ENCODE data around the gene TMUB1. TPM values are rescaled to one million over a fixed set of nuclear protein-coding genes. Genes with fewer than 3 reads are reported as not detected.

Gene TMUB1
- polyA plus RNA-seq, 1 donor from 2014 or later, result 72.6 TPM

DNA sequence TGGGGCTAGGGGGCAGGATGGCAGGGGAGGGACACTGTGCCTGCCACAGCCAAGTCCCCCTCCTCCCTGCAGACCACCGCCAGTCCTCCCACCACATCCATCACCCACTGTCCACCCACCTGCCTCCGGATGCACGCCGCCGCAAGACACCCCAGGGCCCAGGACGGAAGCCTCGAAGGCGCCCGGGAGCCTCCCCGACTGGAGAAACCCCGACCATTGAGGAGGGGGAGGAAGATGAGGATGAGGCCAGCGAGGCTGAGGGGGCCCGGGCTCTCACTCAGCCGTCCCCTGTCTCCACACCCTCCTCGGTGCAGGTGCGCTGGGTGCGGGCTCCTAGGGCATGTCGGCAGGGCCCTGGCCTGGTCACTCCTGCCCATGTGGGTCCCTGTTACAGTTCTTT is 18.8 kb downstream of the TMUB1 start:
- H3K9me3 Mint-ChIP-seq, result no peaks in the 10 kb centered on the region
- H3K4me1 Mint-ChIP-seq, result peaks cover 0 to 6% (median 0%) of the 10 kb centered on the region in 3 donors
- no peaks in the 10 kb centered on the region for H3K27me3 Mint-ChIP-seq
- H3K27ac Mint-ChIP-seq, result no peak overlapping the region
- no peak overlapping the region for H3K4me3 Mint-ChIP-seq
- no peaks in the 10 kb centered on the region for H3K36me3 Mint-ChIP-seq

DNA sequence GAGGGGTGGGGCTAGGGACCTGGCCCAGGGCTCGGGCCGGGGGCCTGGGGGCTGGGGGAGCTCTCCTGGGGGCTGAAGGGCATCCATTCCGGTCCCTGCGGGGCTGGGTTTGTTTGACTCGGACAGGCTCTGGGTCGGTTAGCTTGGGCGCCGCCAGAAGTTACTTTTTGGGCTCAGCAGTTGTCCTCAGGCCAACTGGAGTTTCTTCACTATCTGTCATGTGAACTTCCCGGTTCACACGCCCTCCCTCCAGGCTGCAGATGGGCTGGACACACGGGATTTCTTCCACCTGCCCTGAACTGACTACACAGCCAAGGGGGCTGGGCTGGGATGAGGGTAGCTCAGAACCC is 20.1 kb downstream of the TMUB1 start:
- peak overlapping the region in 1 of 3 donors; percentile 86 for H3K27ac Mint-ChIP-seq
- H3K4me3 Mint-ChIP-seq, result no peak overlapping the region

DNA sequence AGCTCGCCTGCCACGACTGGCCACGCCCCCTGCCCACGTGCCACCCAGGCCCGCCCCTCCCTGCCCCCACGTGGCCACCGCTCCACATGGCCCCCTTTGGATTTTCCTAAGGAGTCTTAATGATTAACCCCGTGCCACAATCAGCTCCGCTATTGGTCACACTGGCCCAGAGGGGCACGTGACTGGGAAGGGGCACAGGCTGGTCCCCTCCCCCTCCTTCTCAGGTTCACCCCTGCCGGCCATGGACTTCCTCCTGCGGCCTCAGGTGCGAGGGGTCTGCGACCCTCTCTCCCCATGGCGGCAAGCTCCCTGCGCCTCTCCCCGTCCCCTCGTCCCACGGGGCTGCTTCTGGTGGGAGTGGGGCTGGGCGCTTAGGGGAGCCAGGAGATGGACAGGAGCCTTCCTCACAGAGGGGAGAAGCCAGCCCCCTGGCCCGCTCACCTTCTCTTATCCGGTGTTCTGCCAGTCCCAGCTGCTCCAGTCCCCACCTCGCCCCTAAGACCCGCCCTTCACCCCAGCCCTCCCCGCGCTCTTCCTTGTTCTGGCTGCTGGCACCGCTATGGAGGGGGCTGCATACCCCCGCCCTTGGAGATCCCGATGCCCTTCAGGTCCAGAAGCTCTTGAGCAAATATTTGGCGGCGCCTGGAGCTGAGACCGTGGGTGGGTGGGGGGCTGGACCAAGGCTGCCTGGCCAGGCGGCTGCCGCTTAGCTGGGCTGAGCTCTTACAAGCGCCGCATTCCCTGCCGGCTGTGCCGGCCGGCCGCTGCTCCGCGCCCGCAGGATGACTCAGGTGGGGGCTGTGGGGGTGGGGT is 20.7 kb downstream of the TMUB1 start:
- Mint-ChIP-seq H3K36me3 (no peaks in the 10 kb centered on the region), H3K4me1 (peaks cover 4 to 9% (median 5%) of the 10 kb centered on the region in 3 donors), H3K9me3 (no peaks in the 10 kb centered on the region), H3K27me3 (no peaks in the 10 kb centered on the region), H3K4me3 (no peak overlapping the region), H3K27ac (no peak overlapping the region)

More for the DNA sequence above, 20.1 kb downstream of the TMUB1 start:
- H3K27me3 Mint-ChIP-seq, result no peaks in the 10 kb centered on the region
- H3K9me3 Mint-ChIP-seq, result no peaks in the 10 kb centered on the region
- peaks cover 4 to 5% (median 4%) of the 10 kb centered on the region in 3 donors for H3K4me1 Mint-ChIP-seq
- no peaks in the 10 kb centered on the region for H3K36me3 Mint-ChIP-seq

DNA sequence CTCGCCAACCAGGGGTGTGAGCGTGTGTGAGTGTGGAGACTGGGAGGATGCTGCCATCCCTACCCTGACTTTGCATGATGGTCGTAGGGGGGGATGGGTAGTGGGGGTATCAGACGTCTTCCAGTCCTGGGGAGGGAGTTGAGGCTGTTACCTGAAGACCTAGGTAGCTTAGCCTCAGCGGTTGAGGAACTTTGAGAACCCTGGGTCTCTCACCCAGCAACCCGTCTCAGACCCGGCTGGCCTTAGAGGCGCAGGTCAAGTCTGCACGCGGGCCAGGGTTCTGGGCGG is 21.2 kb downstream of the TMUB1 start:
- H3K36me3 Mint-ChIP-seq, result no peaks in the 10 kb centered on the region
- peak overlapping the region in 2 of 4 donors; percentile 23 to 99 for H3K4me3 Mint-ChIP-seq
- H3K4me1 Mint-ChIP-seq, result peaks cover 9% of the 10 kb centered on the region in 3 donors
- H3K9me3 Mint-ChIP-seq, result no peaks in the 10 kb centered on the region
- no peak overlapping the region for H3K27ac Mint-ChIP-seq
- H3K27me3 Mint-ChIP-seq, result no peaks in the 10 kb centered on the region

DNA sequence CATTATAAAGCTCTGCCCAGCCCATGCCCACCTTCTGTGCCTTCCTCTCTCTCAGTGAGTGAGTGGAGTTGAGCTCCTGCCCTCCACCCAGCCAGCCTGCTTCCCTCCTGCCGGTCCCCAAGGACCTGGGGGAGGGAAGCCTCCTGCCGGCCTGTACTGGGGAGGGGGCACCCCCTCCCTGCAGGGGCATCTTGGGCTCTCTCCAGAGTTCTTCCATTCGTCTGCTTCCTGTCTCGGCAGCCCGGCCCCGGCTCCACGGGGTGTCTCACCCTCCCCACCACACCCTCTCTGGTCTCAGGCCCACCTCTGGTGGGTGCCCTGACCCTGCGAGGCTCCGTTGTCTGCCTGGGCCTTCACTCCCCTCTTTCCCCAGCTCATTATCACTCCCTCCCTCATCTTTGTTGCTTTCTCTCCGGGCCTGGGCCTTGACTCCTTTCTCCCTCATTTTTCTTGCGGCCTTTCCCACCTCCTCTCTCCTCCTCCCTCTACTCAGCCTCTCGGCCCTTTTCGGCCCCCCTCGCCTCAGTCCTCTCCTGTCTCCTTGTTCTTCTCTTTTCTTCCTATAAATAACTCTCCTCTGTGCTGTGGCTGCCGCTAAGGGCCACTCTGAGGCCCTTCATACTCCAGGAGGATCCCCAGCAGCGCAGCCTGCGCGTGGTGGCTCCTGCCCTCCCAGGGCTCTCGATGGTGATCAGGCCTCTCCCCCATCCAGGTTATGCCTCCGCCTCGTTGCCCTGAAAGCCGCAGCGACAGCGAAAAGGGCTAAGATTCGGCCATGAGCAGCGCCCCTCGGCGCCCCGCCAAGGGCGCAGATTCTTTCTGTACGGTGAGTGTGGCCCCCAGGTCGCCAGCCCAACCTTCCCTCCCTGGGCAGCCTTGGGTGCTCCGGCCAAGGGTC is 21.8 kb downstream of the TMUB1 start:
- peaks cover 9 to 11% (median 9%) of the 10 kb centered on the region in 3 donors for H3K4me1 Mint-ChIP-seq
- H3K36me3 Mint-ChIP-seq, result no peaks in the 10 kb centered on the region
- H3K4me3 Mint-ChIP-seq, result peak overlapping the region in 2 of 4 donors; percentile 51 to 99
- H3K9me3 Mint-ChIP-seq, result no peaks in the 10 kb centered on the region
- H3K27me3 Mint-ChIP-seq, result no peaks in the 10 kb centered on the region
- H3K27ac Mint-ChIP-seq, result no peak overlapping the region

DNA sequence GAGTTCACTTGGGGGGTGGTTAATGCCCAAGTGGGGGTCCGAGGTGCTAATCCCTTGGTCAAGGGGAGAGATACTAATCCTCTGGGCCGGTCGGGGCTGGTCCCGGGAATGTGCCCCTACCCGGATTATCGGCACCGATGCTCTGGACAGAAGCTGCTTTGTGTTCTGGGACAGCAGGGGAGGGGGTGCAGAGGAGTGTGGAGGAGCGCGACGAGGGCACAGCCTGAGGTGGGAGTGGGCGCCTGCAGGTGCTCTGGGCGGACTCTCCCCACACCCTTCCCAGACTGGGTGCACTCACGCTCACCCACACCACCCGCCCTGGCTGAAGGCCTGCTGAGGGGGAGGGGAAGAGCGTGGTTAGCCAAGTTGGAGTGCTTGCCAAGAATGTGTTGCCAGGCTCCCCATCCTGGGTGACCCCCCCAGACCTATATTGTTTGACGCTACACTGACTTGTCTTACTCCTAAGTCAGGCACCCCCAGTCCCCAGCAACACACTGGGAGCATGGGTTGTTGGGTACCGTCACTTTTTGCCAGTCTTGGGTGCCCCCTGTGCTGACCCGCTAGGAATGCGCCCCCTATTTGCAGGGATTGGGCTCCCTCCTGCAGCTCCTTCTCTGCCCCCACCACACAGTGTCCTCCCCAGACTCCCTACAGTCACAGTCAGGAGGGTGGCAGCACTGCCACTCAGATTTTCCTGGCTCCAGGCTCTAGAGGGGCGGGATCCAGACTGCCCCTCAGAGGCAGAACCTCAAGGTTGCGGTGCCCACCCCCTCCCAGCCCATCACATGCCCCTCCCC is 22.7 kb downstream of the TMUB1 start:
- H3K4me3 Mint-ChIP-seq, result peak overlapping the region; percentile 89 to 99 (median 98)
- H3K36me3 Mint-ChIP-seq, result no peaks in the 10 kb centered on the region
- peaks cover 9 to 11% (median 9%) of the 10 kb centered on the region in 3 donors for H3K4me1 Mint-ChIP-seq
- no peaks in the 10 kb centered on the region for H3K9me3 Mint-ChIP-seq
- H3K27me3 Mint-ChIP-seq, result no peaks in the 10 kb centered on the region
- H3K27ac Mint-ChIP-seq, result peak overlapping the region; percentile 10 to 96 (median 23)

DNA sequence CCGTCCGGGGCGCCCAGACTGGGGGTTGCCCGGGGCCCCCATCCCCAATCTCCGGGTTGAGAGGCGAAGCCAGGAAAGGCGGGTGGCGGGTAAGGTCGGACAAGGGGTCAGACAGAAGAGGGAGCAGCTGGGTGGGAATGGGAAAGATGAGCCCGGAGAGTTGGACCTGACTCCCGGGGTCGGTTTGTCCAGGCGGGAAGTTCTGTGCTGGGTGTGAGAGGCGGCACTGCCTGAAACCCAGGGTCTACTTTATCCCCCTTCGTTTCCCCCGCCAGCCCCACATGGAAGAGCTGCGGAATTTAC is 23.2 kb downstream of the TMUB1 start:
- Mint-ChIP-seq H3K4me1 (peaks cover 9 to 11% (median 9%) of the 10 kb centered on the region in 3 donors), H3K9me3 (no peaks in the 10 kb centered on the region), H3K4me3 (peak overlapping the region; percentile 89 to 99 (median 98)), H3K36me3 (no peaks in the 10 kb centered on the region), H3K27me3 (no peaks in the 10 kb centered on the region), H3K27ac (peak overlapping the region; percentile 23 to 96 (median 31))

DNA sequence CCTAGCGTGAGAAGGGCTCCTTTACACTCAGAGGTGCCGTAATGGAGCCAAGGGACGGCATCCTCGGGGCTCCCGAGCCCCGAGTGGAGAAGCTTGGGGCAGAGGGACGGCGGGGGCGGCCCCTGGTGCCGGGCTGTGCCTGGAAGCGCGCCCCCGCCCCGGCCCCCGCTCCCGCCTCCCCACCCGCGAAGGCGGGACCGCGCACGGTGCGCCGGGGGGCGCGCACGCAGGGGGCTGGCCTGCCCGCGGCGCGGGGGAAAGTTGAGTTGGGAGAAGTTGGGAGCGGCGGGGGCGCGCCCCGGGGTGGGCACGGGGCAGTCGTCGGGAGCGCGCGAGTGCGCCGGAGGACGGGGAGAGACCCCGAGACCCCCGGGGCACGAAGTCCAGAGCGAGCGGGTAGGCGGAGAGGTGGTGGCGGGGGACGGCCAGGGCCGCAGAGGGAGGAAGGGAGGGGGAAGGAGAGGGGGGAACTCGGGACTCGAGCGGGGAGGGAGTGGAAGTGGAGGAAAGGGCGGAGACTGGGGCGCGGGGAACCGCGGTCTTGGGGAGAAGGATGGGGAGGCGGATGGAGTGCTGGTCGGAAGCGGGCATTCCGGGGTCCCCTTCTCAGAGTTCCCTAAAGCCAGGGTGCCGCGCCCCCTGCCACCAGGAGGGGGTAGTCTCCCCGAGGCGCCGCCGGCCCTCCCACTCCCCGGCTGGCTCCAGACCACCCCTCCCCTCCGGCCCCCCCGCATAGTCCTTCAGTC is 23.8 kb downstream of the TMUB1 start, which contains the start of gene SLC4A2:
TSS of gene SLC4A2 (plus strand) at position 223 of the 746 bp plus-strand sequence. CDS start 2,399 bp downstream, outside the sequence.
- H3K36me3 Mint-ChIP-seq, result no peaks in the 10 kb centered on the region
- no peaks in the 10 kb centered on the region for H3K9me3 Mint-ChIP-seq
- H3K4me3 Mint-ChIP-seq, result peak within 1 kb of the TSS; percentile 89 to 99 (median 98)
- no peaks in the 10 kb centered on the region for H3K27me3 Mint-ChIP-seq
- peak within 1 kb of the TSS; percentile 94 to 96 (median 95) for H3K27ac Mint-ChIP-seq
- peaks cover 9 to 11% (median 9%) of the 10 kb centered on the region in 3 donors for H3K4me1 Mint-ChIP-seq

DNA sequence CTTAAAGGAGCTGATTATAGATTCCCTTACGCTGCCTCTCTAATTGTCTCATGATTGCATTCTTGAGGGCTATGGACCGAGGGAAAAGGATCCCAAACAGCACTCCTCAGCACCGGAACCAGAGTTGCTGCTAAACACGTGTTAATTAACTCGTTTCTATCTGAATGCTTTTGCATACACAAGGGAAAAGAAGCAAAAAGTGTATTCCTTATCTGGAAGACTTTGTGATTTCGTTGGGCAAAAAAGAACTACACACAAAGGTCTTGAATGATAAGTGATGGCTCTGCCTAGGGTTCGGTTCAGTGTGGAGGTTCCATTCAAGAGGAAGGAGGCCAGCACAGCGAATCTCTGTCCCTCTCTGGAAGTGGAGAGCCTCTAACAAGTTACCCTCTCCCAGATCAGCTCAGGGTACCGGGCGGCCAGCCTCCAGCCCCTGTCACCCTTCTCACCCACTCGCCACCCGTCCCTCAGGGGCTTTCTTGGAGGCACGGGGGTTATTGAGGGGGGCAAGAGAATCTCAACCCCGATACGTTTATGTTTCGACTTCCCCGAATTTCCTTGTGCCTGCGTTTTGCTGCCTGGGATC is 24.4 kb downstream of the TMUB1 start:
- Mint-ChIP-seq H3K4me1 (peaks cover 9 to 11% (median 9%) of the 10 kb centered on the region in 3 donors), H3K27ac (peak overlapping the region; percentile 94 to 96 (median 95)), H3K9me3 (no peaks in the 10 kb centered on the region), H3K36me3 (no peaks in the 10 kb centered on the region), H3K27me3 (no peaks in the 10 kb centered on the region), H3K4me3 (peak overlapping the region; percentile 89 to 99 (median 98))

DNA sequence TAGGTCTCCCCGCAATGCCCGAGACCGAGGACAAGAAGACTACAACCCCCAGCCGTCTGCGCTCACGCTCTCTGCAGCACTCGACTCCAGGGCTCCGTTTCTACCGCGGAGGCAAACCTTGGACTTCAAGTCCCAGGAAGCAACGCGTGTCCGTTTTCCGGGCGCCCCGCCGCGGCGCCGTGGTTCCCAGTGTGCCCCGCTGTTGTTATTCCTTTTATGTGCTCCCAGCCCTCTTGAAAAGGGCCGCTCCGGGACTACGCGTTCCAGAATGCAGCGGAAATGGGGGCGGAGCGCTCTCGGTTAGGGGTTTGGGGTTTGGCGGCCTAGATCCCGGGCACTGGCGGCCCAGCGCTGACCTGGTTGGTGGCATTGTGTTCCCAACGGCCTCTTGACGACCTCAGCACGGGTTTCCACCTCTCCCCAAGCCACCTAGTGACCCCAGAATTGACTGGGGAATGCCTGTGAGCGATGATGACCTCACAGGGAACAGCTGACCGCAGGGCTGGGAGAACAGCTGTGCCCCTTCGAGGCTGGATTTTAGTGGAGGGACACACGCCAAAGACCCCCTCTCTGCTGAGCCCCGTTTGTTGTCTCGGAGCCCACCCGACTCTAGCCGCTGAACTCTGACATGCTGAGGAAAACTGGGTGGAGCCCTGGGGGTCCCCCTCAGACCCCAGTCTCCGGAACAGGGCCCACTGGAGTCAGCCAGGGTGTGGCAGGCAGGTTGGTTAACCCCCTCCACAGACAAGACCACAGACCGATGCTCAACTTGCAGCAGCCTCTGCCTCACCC is 25.1 kb downstream of the TMUB1 start:
- H3K9me3 Mint-ChIP-seq, result no peaks in the 10 kb centered on the region
- H3K36me3 Mint-ChIP-seq, result no peaks in the 10 kb centered on the region
- H3K4me1 Mint-ChIP-seq, result peaks cover 9 to 11% (median 9%) of the 10 kb centered on the region in 3 donors
- H3K27ac Mint-ChIP-seq, result peak overlapping the region; percentile 94 to 96 (median 95)
- H3K27me3 Mint-ChIP-seq, result no peaks in the 10 kb centered on the region
- peak overlapping the region; percentile 89 to 99 (median 98) for H3K4me3 Mint-ChIP-seq

DNA sequence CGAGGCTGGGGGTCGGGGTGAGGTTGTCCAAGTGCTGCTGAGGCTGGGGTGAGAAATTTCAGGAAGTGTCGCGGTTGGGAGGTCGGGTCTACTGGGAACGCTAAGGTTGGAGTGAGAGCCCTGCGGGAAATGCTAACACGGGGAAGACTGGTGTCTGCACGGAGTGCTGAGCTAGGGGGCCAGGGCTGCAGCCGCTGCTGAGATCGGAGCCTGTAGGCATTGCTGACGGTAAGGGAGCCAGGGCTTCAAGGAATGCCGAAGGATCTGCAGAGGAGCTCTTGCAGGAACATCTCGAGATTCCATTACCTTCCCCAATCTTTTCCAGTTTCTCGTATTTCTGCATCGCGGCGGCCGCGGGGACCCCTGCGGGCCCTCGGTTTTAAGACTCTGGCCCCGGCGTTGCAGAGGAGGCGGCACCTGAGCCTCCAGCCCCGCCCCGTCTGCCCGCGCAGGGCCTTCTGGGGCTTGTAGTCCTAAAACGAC is 25.7 kb downstream of the TMUB1 start, which contains the start of gene CDK5:
TSS of gene CDK5 (minus strand) at position 392 of the 483 bp plus-strand sequence. CDS start at position 343, 49 bp downstream.
- peaks cover 2% of the 10 kb centered on the region for H3K27me3 Mint-ChIP-seq
- peaks cover 9 to 11% (median 10%) of the 10 kb centered on the region in 3 donors for H3K4me1 Mint-ChIP-seq
- no peaks in the 10 kb centered on the region for H3K9me3 Mint-ChIP-seq
- H3K36me3 Mint-ChIP-seq, result peaks cover 1% of the 10 kb centered on the region
- peak within 1 kb of the TSS; percentile 94 to 96 (median 95) for H3K27ac Mint-ChIP-seq
- peak within 1 kb of the TSS; percentile 89 to 99 (median 98) for H3K4me3 Mint-ChIP-seq

DNA sequence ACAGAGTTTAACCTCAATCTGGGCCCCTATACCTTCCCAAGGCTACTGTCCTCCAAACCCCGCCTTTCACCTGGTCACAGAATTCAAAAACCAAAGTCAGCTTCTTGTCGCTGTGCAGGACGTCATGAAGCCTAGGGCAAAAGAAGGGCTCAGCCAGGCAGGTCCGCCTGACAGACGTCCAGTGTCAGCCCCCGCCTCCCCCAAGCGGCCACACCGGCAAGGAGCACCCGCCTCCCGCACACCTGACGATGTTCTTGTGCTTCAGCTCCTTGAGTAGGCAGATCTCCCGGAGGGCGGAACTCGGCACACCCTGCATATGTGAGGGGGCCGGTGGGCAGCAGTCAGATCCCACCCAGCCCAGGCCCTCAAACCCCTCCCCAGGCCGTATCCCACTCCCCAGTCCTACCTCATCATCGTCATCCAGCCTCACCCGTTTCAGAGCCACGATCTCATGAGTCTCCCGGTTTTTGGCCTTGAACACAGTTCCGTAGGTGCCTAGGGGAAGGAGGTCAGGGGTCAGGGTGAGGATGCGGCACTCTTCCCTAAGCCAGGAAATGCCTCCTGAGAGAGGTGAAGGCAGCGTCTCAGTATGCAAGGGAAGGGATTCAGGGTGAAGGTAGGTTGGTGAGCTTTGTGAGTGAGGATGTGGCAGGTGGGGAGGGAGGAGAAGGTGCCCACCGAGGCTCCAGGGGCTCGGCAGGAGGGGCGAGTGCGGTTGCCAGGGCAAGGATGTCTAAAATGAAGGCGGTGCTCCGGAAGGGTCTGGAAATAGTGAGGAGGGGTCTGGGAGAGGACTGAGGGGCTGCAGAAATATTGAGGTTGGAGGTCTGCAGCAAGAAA is 26.4 kb downstream of the TMUB1 start:
- Mint-ChIP-seq H3K9me3 (no peaks in the 10 kb centered on the region), H3K4me1 (peaks cover 9 to 11% (median 11%) of the 10 kb centered on the region in 3 donors), H3K36me3 (peaks cover 1% of the 10 kb centered on the region), H3K27me3 (peaks cover 5% of the 10 kb centered on the region), H3K27ac (peak overlapping the region in 1 of 3 donors; percentile 94), H3K4me3 (peak overlapping the region; percentile 89 to 99 (median 98))
